Neural cell (in vitro differentiated cells): ENCODE data around the gene PHOX2A. TPM values are rescaled to one million over a fixed set of nuclear protein-coding genes. Genes with fewer than 3 reads are reported as not detected.

Experiments
- H2AFZ ChIP-seq: fragments of 200-600, 300-800 bp; sonication (generic), shearing (Covaris generic); 2 replicates; pipeline ENCODE4 v1.6.0; 2014; ENCODE audit warnings: low read depth, mild to moderate bottlenecking, antibody characterized with exemption, low read length, moderate library complexity
- H3F3A ChIP-seq: fragments of 200-600 bp; shearing (Covaris generic); 2 replicates; pipeline ENCODE4 v1.6.1; 2016; ENCODE audit warnings: mild to moderate bottlenecking, moderate library complexity, mixed read lengths, antibody characterized with exemption, low read length; ENCODE audit not compliant: insufficient read depth, poor library complexity, severe bottlenecking
- H3K27ac ChIP-seq: fragments of 200-600, 300-800 bp; sonication (generic), shearing (Covaris generic); 2 replicates; pipeline ENCODE4 v1.5.1; 2014; ENCODE audit warnings: mild to moderate bottlenecking, low read length, moderate library complexity
- H3K27me3 ChIP-seq: fragments of 300-800, 200-600 bp; sonication (generic), shearing (Covaris generic); 2 replicates; pipeline ENCODE4 v1.6.0; 2014; ENCODE audit warnings: mild to moderate bottlenecking, low read depth, low read length, moderate library complexity; ENCODE audit not compliant: insufficient read depth
- H3K36me3 ChIP-seq: fragments of 300-800, 200-600 bp; sonication (generic), shearing (Covaris generic); 2 replicates; pipeline ENCODE4 v1.5.1; 2014; ENCODE audit warnings: mild to moderate bottlenecking, antibody characterized with exemption, low read length, moderate library complexity; ENCODE audit not compliant: insufficient read depth
- H3K4me2 ChIP-seq: fragments of 300-800, 200-600 bp; sonication (generic), shearing (Covaris generic); 2 replicates; pipeline ENCODE4 v1.6.0; 2014; ENCODE audit warnings: mild to moderate bottlenecking, low read length
- H3K4me3 ChIP-seq: fragments of 300-800, 200-600 bp; sonication (generic), shearing (Covaris generic); 2 replicates; pipeline ENCODE4 v1.5.1; 2014; ENCODE audit warnings: mild to moderate bottlenecking, low read length, moderate library complexity
- H3K79me2 ChIP-seq: fragments of 200-600 bp; shearing (Covaris generic); replicated peaks from 2 replicates; pipeline ENCODE4 v1.6.0; 2014; ENCODE audit warnings: mild to moderate bottlenecking, low read length, moderate library complexity; ENCODE audit not compliant: insufficient read depth
- H3K9ac ChIP-seq: fragments of 300-800, 200-600 bp; sonication (generic), shearing (Covaris generic); 2 replicates; pipeline ENCODE4 v1.6.1; 2016; ENCODE audit warnings: mild to moderate bottlenecking, low read length, mixed read lengths
- H3K9me2 ChIP-seq: fragments of 200-600 bp; shearing (Covaris generic); 2 replicates; pipeline ENCODE4 v1.6.1; 2016; ENCODE audit warnings: mild to moderate bottlenecking, low read length, mixed read lengths; ENCODE audit not compliant: insufficient read depth
- H3K9me3 ChIP-seq: fragments of 200-600, 300-800 bp; sonication (generic), shearing (Covaris generic); 2 replicates; pipeline ENCODE4 v1.6.1; 2016; ENCODE audit warnings: mild to moderate bottlenecking, mixed run types, low read length, moderate library complexity, mixed read lengths
- H4K20me1 ChIP-seq: fragments of 200-600 bp; shearing (Covaris generic); 2 replicates; pipeline ENCODE4 v1.6.1; 2016; ENCODE audit warnings: mild to moderate bottlenecking, mixed run types; ENCODE audit not compliant: insufficient read depth
- CTCF ChIP-seq: fragments of 450-650 bp; IDR thresholded peaks from 2 replicates; pipeline ENCODE4 v1.5.1; 2014; ENCODE audit warnings: antibody characterized with exemption, mild to moderate bottlenecking, moderate library complexity; ENCODE audit not compliant: poor library complexity, severe bottlenecking
- EP300 ChIP-seq: fragments of 450-650 bp; conservative IDR thresholded peaks from 2 replicates; pipeline ENCODE4 v1.6.1; 2014; ENCODE audit warnings: antibody characterized with exemption, mild to moderate bottlenecking, moderate library complexity; ENCODE audit not compliant: poor library complexity, severe bottlenecking
- EZH2 ChIP-seq: fragments of 200-600, 300-800 bp; shearing (Covaris generic), sonication (generic); IDR thresholded peaks from 2 replicates; pipeline ENCODE4 v1.6.1; 2014; ENCODE audit warnings: antibody characterized with exemption, low read length, borderline replicate concordance, mild to moderate bottlenecking; ENCODE audit not compliant: insufficient read depth, poor library complexity, severe bottlenecking
- MXI1 ChIP-seq: fragments of 450-650 bp; conservative IDR thresholded peaks from 2 replicates; pipeline ENCODE4 v1.6.1; 2014; ENCODE audit warnings: antibody characterized with exemption, mild to moderate bottlenecking; ENCODE audit not compliant: poor library complexity, severe bottlenecking
- POLR2AphosphoS5 ChIP-seq: IDR thresholded peaks from 2 replicates; pipeline ENCODE4 v1.6.1; 2012
- RAD21 ChIP-seq: fragments of 450-650 bp; conservative IDR thresholded peaks from 2 replicates; pipeline ENCODE4 v1.6.1; 2014; ENCODE audit warnings: antibody characterized with exemption, mild to moderate bottlenecking, moderate library complexity
- REST ChIP-seq: IDR thresholded peaks from 2 replicates; pipeline ENCODE4 v1.6.1; 2012; ENCODE audit warnings: borderline replicate concordance
- SMC3 ChIP-seq: fragments of 450-650 bp; conservative IDR thresholded peaks from 2 replicates; pipeline ENCODE4 v1.6.1; 2014; ENCODE audit warnings: antibody characterized with exemption, mild to moderate bottlenecking, moderate library complexity; ENCODE audit not compliant: poor library complexity
- TAF1 ChIP-seq: IDR thresholded peaks from 2 replicates; pipeline ENCODE4 v1.6.1; 2012; ENCODE audit warnings: low read depth
- polyA plus RNA-seq: library from polyadenylated mRNA; depleted of rRNA; stranded (reverse); fragments of >200 nt; gene quantifications from 2 replicates; pipeline ENCODE4 v1.2.3, GENCODE V29; 2014

Gene PHOX2A
- polyA plus RNA-seq, 1 donor from 2014 or later, result not detected

GRCh38 chr11:72229925-72230763 lies 13.8 kb downstream of the PHOX2A start:
- Histone ChIP-seq H3K27me3 (peaks cover 7% of the 10 kb centered on the region), H3K4me3 (no peak overlapping the region), H3F3A (no peaks in the 10 kb centered on the region), H4K20me1 (no peaks in the 10 kb centered on the region), H3K79me2 (peaks cover 11% of the 10 kb centered on the region), H3K9me3 (no peaks in the 10 kb centered on the region), H3K9ac (no peak overlapping the region), H3K27ac (no peak overlapping the region), H3K36me3 (no peaks in the 10 kb centered on the region), H3K4me2 (no peak overlapping the region), H2AFZ (no peak overlapping the region), H3K9me2 (no peaks in the 10 kb centered on the region)
- TF ChIP-seq EP300, result no peak

GRCh38 chr11:72229336-72229924 lies 14.5 kb downstream of the PHOX2A start:
- Histone ChIP-seq H3K27me3 (peaks cover 12% of the 10 kb centered on the region), H3F3A (no peaks in the 10 kb centered on the region), H4K20me1 (no peaks in the 10 kb centered on the region), H3K79me2 (peaks cover 13% of the 10 kb centered on the region), H3K9ac (no peak overlapping the region), H3K27ac (no peak overlapping the region), H3K36me3 (no peaks in the 10 kb centered on the region), H3K4me2 (no peak overlapping the region), H3K9me2 (no peaks in the 10 kb centered on the region), H3K9me3 (no peaks in the 10 kb centered on the region), H3K4me3 (no peak overlapping the region), H2AFZ (no peak overlapping the region)
- TF ChIP-seq SMC3 (no peak), TAF1 (no peak), MXI1 (no peak), EZH2 (no peak), REST (no peak), CTCF (no peak), EP300 (no peak), POLR2AphosphoS5 (no peak), RAD21 (no peak)
